ENCODE data around the gene ARHGEF26.

The ARHGEF26 gene

DNA sequence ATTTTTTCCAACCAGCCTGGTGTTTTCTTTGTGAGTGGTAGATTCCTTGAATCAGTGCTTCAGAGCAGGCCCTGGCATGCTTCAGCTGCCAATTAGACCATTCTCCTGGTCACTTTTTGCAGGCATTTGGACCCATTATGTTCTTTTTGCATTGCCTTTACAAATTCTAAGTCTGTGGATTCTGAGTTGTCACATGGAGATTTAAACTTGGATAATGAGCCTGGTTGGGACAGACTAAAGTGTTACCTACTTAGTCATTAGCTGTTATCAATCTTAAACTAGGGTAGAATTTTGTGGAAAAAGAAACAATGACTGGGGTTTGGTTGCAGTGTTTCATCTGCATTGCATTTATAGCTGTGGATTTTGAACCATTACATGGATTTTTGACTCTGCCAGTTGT, 40.6 kb downstream of the ARHGEF26 start:
- FAIRE-seq = no peak

GRCh38 chr3:154164387-154164786, 43.2 kb downstream of the ARHGEF26 start:
- FAIRE-seq = no peak

DNA sequence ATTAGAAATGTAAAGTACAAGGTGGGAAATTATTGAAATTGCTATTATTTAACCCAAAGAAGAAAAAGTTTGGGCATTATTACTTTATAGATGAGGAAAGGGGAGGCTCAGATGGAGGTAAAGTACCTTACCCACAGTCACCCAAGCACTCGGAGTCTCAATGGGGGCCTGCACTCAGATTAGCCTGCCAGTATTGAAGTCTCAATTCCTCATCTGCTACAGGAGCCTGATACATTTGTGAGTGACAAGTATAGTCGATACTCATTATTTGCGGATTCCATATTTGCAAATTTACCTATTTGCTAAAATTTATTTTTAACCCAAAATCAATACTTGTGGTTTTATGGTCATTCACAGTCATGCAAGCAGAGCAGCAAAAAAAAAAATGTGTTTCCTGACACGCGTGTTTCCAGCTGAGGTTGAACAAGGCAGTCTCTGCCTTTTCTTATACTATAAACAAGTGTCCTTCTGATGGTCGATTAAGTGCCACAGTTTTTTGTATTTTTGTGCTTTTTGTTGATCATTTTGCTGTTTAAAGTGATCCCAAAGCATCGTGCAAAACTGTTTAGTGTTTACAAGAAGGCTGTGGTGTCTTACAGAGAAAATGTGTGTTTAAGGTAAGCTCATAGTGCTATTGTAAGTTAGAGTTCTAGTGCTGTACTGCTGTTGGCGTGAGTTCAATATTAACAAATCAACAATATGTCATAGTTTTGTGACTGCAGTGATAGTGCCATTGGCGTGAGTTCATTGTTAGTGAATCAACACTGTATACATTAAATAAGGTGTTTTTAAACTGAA, 48.0 kb downstream of the ARHGEF26 start:
- no peak for FAIRE-seq

DNA sequence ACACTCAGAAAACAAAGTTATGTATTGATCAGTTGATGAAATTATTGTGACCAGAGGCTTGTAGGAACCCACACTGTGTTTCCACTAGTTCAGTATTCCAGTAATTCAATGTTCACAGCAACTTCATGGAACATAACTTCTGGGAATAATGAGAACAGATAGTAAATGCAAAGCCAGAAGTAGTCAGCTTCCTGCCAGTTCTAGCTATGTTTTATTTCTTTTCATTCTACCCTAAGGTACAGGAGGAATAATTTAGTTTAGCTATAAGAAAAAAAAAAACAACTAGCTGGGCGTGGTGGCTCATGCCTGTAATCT, 48.6 kb downstream of the ARHGEF26 start:
- FAIRE-seq = no peak

- FAIRE-seq = no peak
Measured at GRCh38 chr3:154170300-154170699, 49.1 kb downstream of the ARHGEF26 start.

- no peak for FAIRE-seq
Measured at GRCh38 chr3:154175041-154175440, 53.9 kb downstream of the ARHGEF26 start.

- no peak for FAIRE-seq
Measured at GRCh38 chr3:154176036-154176435, 54.8 kb downstream of the ARHGEF26 start.

DNA sequence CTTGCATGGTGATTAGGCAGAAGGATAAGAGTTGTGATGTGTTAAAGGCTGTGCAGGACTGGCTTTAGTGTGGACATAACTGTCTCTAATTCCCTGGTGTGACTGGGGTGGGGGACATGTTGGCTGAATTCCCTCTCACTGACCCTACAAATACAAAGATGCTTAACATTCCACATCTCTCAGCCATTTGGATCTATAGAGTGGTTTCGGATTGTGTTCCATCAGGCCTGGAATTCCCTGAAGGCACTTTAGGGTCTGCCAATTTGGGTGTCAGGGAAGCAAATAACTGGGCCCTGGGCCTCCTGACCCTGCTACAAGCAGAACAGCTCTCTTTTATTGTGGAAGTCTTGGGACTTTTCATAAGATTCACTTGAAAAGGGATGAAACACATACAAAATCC, 56.2 kb downstream of the ARHGEF26 start:
- FAIRE-seq = no peak

DNA sequence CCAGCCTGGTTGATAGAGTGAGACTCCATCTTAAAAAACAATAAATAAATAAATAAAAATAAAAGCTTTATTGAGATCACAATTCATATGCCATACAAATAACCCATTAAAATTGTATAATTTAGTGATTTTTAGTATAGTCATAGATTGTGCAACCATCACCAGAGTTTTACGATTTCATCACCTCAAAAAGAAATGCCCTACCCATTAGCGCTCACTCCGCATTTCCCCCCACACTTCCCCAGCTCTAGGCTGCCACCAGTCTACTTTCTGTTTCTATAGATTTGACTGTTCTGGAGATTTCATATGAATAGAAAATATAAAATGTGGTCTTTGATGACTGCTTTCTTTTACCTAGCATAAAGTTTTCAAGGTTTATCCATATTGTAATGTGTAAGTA, 57.0 kb downstream of the ARHGEF26 start:
- FAIRE-seq = no peak

GRCh38 chr3:154180836-154181691, 59.9 kb downstream of the ARHGEF26 start:
- no peak for FAIRE-seq

DNA sequence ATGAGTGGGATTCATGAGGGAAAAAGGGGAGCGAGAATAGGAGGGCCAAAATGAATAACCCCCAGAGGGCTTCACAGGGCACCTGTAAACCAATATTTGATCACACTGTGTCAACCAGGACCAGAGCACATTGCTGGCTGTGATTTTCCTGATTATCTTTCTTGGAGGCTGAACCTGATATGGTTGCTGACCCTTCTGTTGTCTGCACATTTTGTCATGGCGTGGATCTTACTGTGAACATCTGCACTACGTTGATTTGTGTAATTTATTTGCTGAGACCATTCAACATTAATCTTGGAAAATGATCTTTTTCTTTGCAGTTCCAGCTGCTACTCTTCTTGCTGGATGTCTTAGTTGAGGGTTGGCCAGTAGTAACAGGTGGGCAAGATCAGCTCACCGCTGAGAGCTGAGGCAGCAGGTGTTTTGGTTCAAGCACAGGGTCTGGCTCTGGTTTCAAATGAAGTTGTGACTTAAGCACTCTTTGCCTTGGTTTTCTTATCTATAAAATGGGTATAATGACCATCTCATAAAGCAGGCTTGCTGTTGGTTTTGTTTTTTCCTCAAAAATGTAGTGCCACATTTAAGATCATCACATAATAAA, 61.2 kb downstream of the ARHGEF26 start:
- no peak for FAIRE-seq

- FAIRE-seq = no peak
Measured at GRCh38 chr3:154182975-154183374, 61.8 kb downstream of the ARHGEF26 start.

GRCh38 chr3:154184582-154184981, 63.4 kb downstream of the ARHGEF26 start:
- FAIRE-seq = no peak

GRCh38 chr3:154188437-154188836, 67.2 kb downstream of the ARHGEF26 start:
- FAIRE-seq = no peak

- FAIRE-seq = no peak
Measured at GRCh38 chr3:154188846-154189245, 67.7 kb downstream of the ARHGEF26 start.

DNA sequence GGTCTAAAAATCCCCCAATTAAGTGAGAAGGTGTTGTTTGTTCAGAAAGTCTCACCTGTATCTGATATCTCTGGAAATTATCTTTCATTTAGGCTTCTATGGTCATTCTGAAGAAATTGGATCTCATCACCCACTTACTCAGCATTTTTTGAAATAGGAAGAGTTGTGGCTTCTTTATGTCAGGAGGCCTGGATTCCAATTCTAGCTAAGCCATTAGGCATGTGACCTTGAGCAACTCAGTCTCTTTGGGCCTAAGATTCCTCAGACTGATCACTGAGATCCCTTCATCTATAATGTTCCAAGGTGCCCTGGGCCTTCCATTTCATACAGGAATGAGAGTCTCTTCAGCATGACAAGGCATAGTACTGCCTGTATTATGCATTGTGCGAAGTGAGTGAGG, 70.3 kb downstream of the ARHGEF26 start:
- no peak for FAIRE-seq

DNA sequence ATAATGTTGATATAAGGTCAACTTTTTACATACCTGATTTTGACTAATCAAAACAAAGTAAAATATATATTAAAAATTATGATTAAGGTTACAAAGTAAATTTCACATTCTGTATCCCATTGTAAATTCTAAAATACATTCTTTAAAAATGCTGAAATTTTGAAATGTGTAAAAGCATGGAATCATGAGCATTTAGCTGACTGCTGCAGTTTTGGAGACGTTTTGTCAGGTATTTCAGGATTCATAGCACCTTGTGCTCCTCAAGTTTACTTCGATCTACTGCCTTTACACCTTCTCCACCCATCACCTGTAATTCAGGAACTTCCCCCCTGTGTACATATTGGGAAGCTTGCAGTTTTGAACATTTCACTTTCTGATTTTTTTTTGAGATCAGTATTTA, 71.0 kb downstream of the ARHGEF26 start:
- no peak for FAIRE-seq

GRCh38 chr3:154193000-154193615, 71.9 kb downstream of the ARHGEF26 start:
- no peak for FAIRE-seq

GRCh38 chr3:154194877-154195276, 73.7 kb downstream of the ARHGEF26 start:
- FAIRE-seq = no peak

DNA sequence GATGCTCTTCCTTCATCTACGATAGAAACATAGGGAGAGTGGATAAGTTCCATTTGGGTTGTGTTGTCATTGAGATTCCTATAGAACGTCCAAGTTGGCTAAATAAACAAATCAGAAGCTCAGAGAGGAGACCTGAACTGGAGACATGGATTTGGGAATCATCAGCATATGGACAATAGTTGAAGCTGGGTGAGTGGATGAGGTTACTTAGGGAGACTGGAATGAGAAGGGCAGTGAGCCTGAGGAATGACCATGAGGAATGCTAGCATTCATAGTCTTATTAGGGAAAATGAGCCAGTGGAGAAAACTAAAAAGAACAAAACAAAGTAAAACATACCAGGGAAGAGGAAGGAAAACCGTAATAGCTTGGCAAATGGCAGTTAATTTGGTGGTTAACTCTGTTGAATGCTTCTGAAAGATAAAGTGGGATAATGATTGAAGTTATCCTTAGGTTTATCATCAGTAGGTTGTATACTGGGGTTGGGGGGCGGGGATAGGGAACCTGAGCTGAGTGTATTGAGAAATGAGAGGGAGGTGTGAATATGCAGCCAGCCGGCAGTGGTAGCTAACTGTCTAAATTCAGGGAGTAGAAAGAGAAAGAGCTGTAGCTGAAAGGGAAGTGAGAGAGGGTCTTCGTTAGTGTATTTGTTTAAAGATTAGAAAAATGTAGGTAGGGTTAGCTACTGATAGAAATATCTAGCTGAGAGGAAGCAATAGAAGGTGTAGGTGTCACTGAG, 74.6 kb downstream of the ARHGEF26 start:
- no peak for FAIRE-seq

DNA sequence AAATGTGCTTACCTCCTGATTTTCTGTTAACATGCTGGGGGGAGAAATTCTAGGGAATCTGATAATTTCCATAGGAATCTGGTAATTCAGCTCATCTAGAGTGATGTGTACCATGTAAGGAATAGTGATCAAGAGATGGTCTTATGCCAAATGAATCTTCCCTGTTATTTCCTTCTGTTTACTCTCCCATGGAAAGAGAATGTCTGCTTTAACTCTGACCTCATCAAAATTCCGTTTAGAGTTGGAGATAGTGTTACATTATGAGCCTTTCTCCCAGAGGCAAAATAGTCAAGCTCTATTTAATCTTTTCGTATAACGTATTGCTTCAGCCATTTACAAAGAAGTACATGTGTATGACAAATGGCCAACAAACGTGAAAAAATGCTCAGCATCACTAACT, 76.6 kb downstream of the ARHGEF26 start:
- no peak for FAIRE-seq

DNA sequence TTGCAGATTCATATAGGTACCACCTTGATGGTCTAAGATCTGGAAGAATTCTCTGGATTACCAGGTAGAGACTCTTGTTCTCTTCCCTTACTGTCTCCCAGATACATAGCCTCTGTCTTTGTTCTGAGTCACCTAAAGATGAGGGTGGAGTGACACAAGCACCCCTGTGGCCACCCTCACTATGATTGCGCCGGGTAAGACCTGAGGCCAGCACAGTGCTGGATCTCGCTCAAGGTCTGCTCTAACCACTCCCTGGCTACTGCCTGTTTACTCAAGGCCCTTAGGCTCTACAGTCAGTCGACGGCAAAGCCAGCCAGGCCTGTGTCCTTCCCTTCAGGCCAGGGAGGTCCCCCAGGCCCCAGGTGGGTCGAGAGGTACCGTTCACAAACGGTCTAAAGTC, 88.3 kb downstream of the ARHGEF26 start:
- no peak for FAIRE-seq

DNA sequence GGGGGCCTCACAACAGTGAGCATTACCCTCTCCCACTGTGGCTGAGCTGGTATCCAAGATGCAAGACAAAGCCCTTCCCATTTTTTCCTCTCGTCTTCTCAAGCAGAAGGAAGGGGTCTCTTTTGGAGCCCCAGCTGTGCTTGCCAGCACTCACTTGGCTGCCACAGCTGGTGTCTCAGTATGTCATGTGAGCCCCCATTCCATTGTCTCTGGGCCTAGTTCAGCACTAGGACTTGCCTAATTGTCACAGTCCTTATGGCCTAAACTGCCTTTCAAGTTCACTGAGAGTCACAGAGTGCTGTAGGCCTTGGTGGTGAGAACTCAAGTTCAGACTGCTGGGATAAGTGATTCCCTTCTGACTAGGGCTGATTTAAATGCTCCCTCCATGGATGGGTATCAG, 89.8 kb downstream of the ARHGEF26 start:
- FAIRE-seq = no peak
